Measurements from ENCODE around the gene SLC25A38.
"Not testable (repeated sequence)": the region's sequence is repeated elsewhere in the genome, so short reads cannot be mapped to it uniquely, and the experiment has no call there.

The SLC25A38 gene

DNA sequence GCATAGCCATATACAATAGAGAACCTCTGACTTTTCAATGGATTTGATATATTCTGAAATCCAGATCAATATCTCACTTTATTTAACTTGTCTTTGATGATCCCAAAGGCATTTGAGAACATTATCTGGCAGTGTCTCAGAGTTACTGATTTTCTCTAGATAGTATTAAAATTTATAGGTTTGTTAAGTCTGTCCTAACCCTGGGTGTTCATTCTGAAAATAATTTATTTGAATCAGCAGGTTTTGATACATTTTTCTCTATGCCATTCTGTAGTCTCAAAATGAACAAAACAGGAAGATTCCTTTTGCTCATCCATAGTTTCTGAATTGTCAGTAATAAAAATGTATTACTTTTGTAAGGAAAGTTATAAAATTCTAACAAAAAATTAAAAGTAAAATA is 39.4 kb upstream of the SLC25A38 start:
- TF ChIP-seq, protein P1, sequence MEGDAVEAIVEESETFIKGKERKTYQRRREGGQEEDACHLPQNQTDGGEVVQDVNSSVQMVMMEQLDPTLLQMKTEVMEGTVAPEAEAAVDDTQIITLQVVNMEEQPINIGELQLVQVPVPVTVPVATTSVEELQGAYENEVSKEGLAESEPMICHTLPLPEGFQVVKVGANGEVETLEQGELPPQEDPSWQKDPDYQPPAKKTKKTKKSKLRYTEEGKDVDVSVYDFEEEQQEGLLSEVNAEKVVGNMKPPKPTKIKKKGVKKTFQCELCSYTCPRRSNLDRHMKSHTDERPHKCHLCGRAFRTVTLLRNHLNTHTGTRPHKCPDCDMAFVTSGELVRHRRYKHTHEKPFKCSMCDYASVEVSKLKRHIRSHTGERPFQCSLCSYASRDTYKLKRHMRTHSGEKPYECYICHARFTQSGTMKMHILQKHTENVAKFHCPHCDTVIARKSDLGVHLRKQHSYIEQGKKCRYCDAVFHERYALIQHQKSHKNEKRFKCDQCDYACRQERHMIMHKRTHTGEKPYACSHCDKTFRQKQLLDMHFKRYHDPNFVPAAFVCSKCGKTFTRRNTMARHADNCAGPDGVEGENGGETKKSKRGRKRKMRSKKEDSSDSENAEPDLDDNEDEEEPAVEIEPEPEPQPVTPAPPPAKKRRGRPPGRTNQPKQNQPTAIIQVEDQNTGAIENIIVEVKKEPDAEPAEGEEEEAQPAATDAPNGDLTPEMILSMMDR (conservative IDR thresholded peaks at IDR 0.05; ENCODE audit: low read depth, low read length) = no peak
- H3K4me3 ChIP-seq (ENCODE audit: low read depth, low read length) = no peak overlapping the region
- DNase-seq (ENCODE audit: low read depth) = no peak

GRCh38 chr3:39344746-39345344 is 38.3 kb upstream of the SLC25A38 start:
- TF ChIP-seq, protein P1 (conservative IDR thresholded peaks at IDR 0.05; ENCODE audit: low read depth, low read length) = no peak
- H3K4me3 ChIP-seq (ENCODE audit: low read depth, low read length) = no peak overlapping the region
- no peak for DNase-seq (ENCODE audit: low read depth)

- no peak for DNase-seq (ENCODE audit: low read depth)
- TF ChIP-seq, protein P1 (conservative IDR thresholded peaks at IDR 0.05; ENCODE audit: low read depth, low read length) = no peak
These were observed 36.2 kb upstream of the SLC25A38 start for GRCh38 chr3:39346785-39347585.

GRCh38 chr3:39347586-39347876 is 35.6 kb upstream of the SLC25A38 start:
- no peak overlapping the region for H3K4me3 ChIP-seq (ENCODE audit: low read depth, low read length)
- TF ChIP-seq, protein P1 (conservative IDR thresholded peaks at IDR 0.05; ENCODE audit: low read depth, low read length) = no peak
- no peak for DNase-seq (ENCODE audit: low read depth)

More at GRCh38 chr3:39346785-39347585, 36.2 kb upstream of the SLC25A38 start:
- no peak overlapping the region for H3K4me3 ChIP-seq (ENCODE audit: low read depth, low read length)

DNA sequence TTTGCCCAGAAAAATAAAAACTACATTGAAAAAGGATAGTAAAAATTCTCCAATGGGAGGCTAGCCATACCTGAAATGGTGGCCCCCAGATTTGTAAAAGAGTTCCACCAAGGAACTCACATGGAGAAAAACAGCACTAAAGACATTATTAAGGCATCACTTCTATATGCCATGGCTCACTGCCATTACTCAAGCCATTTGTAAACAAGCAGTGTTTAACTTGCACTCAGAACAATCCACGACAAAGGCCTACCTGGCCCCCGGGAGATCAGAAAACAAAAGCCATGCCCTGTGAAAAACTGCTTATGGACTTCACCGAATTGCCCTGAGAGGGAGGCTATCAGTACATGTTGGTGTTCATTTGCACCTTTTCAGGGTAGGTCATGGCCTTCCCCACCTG is 34.1 kb upstream of the SLC25A38 start:
- DNase-seq (ENCODE audit: low read depth) = no peak

GRCh38 chr3:39350714-39351113 is 32.5 kb upstream of the SLC25A38 start:
- no peak overlapping the region for H3K4me3 ChIP-seq (ENCODE audit: low read depth, low read length)
- TF ChIP-seq, protein P1 (conservative IDR thresholded peaks at IDR 0.05; ENCODE audit: low read depth, low read length) = no peak
- DNase-seq (ENCODE audit: low read depth) = no peak

More for the DNA sequence above, 34.1 kb upstream of the SLC25A38 start:
- TF ChIP-seq, protein P1 (conservative IDR thresholded peaks at IDR 0.05; ENCODE audit: low read depth, low read length) = no peak
- H3K4me3 ChIP-seq (ENCODE audit: low read depth, low read length) = no peak overlapping the region

DNA sequence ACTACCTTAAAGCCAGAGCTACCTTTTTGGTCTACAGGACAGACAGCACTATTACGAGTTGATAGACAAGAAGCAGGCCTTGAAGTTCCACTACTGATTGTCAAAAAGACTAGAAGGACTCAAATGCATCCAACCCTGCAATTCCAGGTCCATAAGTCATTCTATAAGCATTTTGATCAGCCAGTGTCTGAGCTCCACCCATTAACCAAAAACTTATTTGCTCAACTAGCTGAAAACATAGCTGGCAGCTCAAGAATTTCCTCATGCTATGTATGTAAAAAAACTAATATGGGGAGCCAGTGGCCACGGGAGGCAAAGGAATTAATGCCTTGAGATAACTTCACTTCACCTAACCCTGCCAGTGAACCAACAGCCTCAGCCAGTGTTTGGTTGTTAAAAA is 32.0 kb upstream of the SLC25A38 start:
- DNase-seq (ENCODE audit: low read depth); H3K4me3 ChIP-seq (ENCODE audit: low read depth, low read length): not testable (repeated sequence)

- H3K4me3 ChIP-seq (ENCODE audit: low read depth, low read length); DNase-seq (ENCODE audit: low read depth): not testable (repeated sequence)
These were observed 29.8 kb upstream of the SLC25A38 start for GRCh38 chr3:39353168-39353927.
